Activated CD4-positive, alpha-beta T cell treated with anti-CD3 and anti-CD28 coated beads, Interleukin-2, amount 50 U/mL, for 48 hours (primary cell): ENCODE results near the gene SSB.
"Not testable (repeated sequence)": the region's sequence is repeated elsewhere in the genome, so short reads cannot be mapped to it uniquely, and the experiment has no call there.

ENCODE experiments used
- DNase-seq, 2 experiments: peaks; one replicate each; pipeline ENCODE4 v3.0.0-alpha.2; 2020

SSB gene

GRCh38 chr2:169838743-169839489, 40.2 kb downstream of the SSB start:
- no peak for DNase-seq

GRCh38 chr2:169839954-169840746, 41.5 kb downstream of the SSB start:
- no peak for DNase-seq

GRCh38 chr2:169840747-169841142, 42.1 kb downstream of the SSB start:
- DNase-seq = no peak

GRCh38 chr2:169841625-169842024, 43.0 kb downstream of the SSB start:
- not testable (repeated sequence) for DNase-seq

- no peak for DNase-seq
Measured at GRCh38 chr2:169845016-169845415, 46.3 kb downstream of the SSB start.

GRCh38 chr2:169848959-169849693, 50.5 kb downstream of the SSB start:
- DNase-seq = not testable (repeated sequence)

- no peak for DNase-seq
Measured at GRCh38 chr2:169849710-169850109, 51.0 kb downstream of the SSB start.

GRCh38 chr2:169853041-169853668, 54.5 kb downstream of the SSB start:
- no peak for DNase-seq

- not testable (repeated sequence) for DNase-seq
Measured at GRCh38 chr2:169855281-169856258, 56.9 kb downstream of the SSB start.

GRCh38 chr2:169859423-169859822, 60.8 kb downstream of the SSB start:
- no peak for DNase-seq

- no peak for DNase-seq
Measured at GRCh38 chr2:169860149-169860548, 61.5 kb downstream of the SSB start.
